Measurements from ENCODE around the gene BUD23. TPM values are rescaled to one million over a fixed set of nuclear protein-coding genes. Genes with fewer than 3 reads are reported as not detected.

The BUD23 gene, protein sequence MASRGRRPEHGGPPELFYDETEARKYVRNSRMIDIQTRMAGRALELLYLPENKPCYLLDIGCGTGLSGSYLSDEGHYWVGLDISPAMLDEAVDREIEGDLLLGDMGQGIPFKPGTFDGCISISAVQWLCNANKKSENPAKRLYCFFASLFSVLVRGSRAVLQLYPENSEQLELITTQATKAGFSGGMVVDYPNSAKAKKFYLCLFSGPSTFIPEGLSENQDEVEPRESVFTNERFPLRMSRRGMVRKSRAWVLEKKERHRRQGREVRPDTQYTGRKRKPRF
- polyA plus RNA-seq (2013, experiment 1 of 2) = 149 TPM
- polyA plus RNA-seq (2013, experiment 2 of 2) = 149 TPM

DNA sequence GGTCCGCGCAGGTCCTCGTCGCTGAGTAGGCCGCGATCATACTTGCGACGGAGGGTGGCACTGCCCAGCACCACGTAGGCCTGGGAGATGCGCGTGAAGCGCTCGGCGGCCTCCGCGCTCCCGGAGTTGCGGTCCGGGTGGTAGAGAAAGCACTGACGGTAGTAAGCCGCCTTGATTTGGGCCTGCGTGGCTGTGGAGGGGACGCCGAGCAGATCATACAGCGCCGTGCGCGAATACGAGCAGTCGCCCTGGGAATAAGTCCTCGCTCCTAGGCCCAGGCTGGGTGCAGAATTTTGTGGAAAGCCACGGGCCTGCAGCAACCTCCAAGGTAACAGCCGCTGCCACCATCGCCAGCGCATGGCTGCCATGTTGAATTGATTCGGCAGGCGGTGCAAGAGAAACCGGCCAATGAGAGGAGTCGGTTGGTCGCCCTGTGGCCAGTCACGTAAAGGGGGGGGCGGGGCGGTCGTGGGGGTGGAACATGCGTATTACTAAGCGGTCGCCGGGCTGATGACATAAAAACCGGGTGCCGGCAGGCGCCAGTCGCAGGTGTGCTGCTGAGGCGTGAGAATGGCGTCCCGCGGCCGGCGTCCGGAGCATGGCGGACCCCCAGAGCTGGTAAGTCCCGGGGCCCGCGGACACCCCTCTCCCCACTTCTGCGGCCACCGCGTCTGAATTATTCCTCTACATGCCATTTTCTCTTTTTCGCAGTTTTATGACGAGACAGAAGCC is at the start of gene BUD23, which contains the start of gene DNAJC30:
Gene BUD23, plus strand, starts transcription at position 542 of the 732 bp plus-strand sequence. Its CDS starts 29 bp downstream, at position 571.
Gene DNAJC30, minus strand, starts transcription at position 398 of the 732 bp plus-strand sequence. Its CDS starts 30 bp downstream, at position 368.
- no CpG with 5 or more reads among the region's 68 CpGs for WGBS (ENCODE audit: extremely low coverage, insufficient coverage, low lambda C conversion rate)
- Histone ChIP-seq H3K27me3 (ENCODE audit: insufficient read depth, low read length, poor library complexity) (no peaks in the 10 kb centered on the region), H3K56ac (ENCODE audit: low read length) (peak within 1 kb of the TSS; percentile 97), H3K36me3 (ENCODE audit: control insufficient read depth, insufficient read depth, low read length) (peaks cover 5% of the 10 kb centered on the region), H3K4ac (ENCODE audit: low read depth, low read length) (no peak within 1 kb of the TSS), H3K79me2 (ENCODE audit: control insufficient read depth, insufficient read depth, low read length) (peaks cover 48% of the 10 kb centered on the region), H2BK5ac (ENCODE audit: low read length) (no peak within 1 kb of the TSS), H3K79me1 (ENCODE audit: low read length) (peaks cover 28% of the 10 kb centered on the region), H3K4me1 (ENCODE audit: control insufficient read depth, low read depth, low read length) (peaks cover 4% of the 10 kb centered on the region), H3K4me2 (ENCODE audit: low read length) (peak within 1 kb of the TSS; percentile 86), H2AK5ac (ENCODE audit: low read length) (no peak within 1 kb of the TSS), H3K4me3 (ENCODE audit: low read length) (peak within 1 kb of the TSS; percentile 90), H4K8ac (ENCODE audit: low read depth, low read length) (peak within 1 kb of the TSS; percentile 40), H2BK15ac (replicated peaks; ENCODE audit: low read depth) (no peak within 1 kb of the TSS), H3K23ac (ENCODE audit: low read length) (no peak within 1 kb of the TSS), H3K18ac (ENCODE audit: low read length) (peak within 1 kb of the TSS; percentile 41), H2BK120ac (ENCODE audit: low read depth, low read length) (no peak within 1 kb of the TSS), H3K27ac (ENCODE audit: low read depth, low read length) (no peak within 1 kb of the TSS), H4K5ac (ENCODE audit: low read length) (no peak within 1 kb of the TSS), H3K9ac (ENCODE audit: low read length) (peak within 1 kb of the TSS; percentile 92)
- peak; percentile 98 for DNase-seq

DNA sequence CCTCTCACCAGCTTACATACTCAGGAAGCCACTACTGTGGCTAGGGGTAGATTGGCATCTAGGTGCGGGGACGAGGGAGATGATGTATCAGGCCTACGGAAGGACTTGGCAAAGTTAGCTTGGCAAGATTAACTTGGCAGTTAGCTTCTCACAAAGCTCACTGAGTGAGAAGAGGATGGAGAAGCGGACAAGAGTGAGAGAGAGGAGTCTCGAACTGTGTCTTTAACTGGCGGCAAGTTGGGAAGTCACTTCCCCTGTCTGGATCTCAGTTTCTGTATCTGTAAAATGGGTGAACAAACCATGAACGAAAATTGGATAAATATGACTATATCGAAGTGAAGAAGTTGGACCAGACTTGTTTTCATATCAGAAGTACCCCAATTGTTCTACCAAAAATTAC is 49.6 kb upstream of the BUD23 start:
- no peaks in the 10 kb centered on the region for H3K79me2 ChIP-seq (ENCODE audit: control insufficient read depth, insufficient read depth, low read length)
- WGBS (ENCODE audit: extremely low coverage, insufficient coverage, low lambda C conversion rate) = no CpG with 5 or more reads among the region's 8 CpGs
- no peak overlapping the region for H3K4ac ChIP-seq (ENCODE audit: low read depth, low read length)
- no peaks in the 10 kb centered on the region for H3K79me1 ChIP-seq (ENCODE audit: low read length)
- no peak overlapping the region for H2BK120ac ChIP-seq (ENCODE audit: low read depth, low read length)
- H3K18ac ChIP-seq (ENCODE audit: low read length) = no peak overlapping the region
- H2BK15ac ChIP-seq (replicated peaks; ENCODE audit: low read depth) = no peak overlapping the region
- no peak overlapping the region for H2AK5ac ChIP-seq (ENCODE audit: low read length)
- no peaks in the 10 kb centered on the region for H3K4me1 ChIP-seq (ENCODE audit: control insufficient read depth, low read depth, low read length)
- H3K4me3 ChIP-seq (ENCODE audit: low read length) = no peak overlapping the region
- no peak overlapping the region for H3K4me2 ChIP-seq (ENCODE audit: low read length)
- no peak overlapping the region for H3K27ac ChIP-seq (ENCODE audit: low read depth, low read length)
- H3K23ac ChIP-seq (ENCODE audit: low read length) = no peak overlapping the region
- no peak overlapping the region for H4K8ac ChIP-seq (ENCODE audit: low read depth, low read length)
- no peak overlapping the region for H4K5ac ChIP-seq (ENCODE audit: low read length)
- H3K9ac ChIP-seq (ENCODE audit: low read length) = no peak overlapping the region
- H3K36me3 ChIP-seq (ENCODE audit: control insufficient read depth, insufficient read depth, low read length) = no peaks in the 10 kb centered on the region
- no peaks in the 10 kb centered on the region for H3K27me3 ChIP-seq (ENCODE audit: insufficient read depth, low read length, poor library complexity)
- H2BK5ac ChIP-seq (ENCODE audit: low read length) = no peak overlapping the region
- no peak overlapping the region for H3K56ac ChIP-seq (ENCODE audit: low read length)
- no peak for DNase-seq

- no peak for DNase-seq
- H3K18ac ChIP-seq (ENCODE audit: low read length) = no peak overlapping the region
- no peaks in the 10 kb centered on the region for H3K79me1 ChIP-seq (ENCODE audit: low read length)
- H2BK15ac ChIP-seq (replicated peaks; ENCODE audit: low read depth) = no peak overlapping the region
- H2BK120ac ChIP-seq (ENCODE audit: low read depth, low read length) = no peak overlapping the region
- H3K4me2 ChIP-seq (ENCODE audit: low read length) = no peak overlapping the region
- no peak overlapping the region for H3K23ac ChIP-seq (ENCODE audit: low read length)
- H3K27ac ChIP-seq (ENCODE audit: low read depth, low read length) = no peak overlapping the region
- H4K5ac ChIP-seq (ENCODE audit: low read length) = no peak overlapping the region
- WGBS (ENCODE audit: extremely low coverage, insufficient coverage, low lambda C conversion rate) = 100% methylated on average over 1 of the region's 8 CpGs
- H3K9ac ChIP-seq (ENCODE audit: low read length) = no peak overlapping the region
- no peak overlapping the region for H4K8ac ChIP-seq (ENCODE audit: low read depth, low read length)
- H3K56ac ChIP-seq (ENCODE audit: low read length) = no peak overlapping the region
- H3K4me1 ChIP-seq (ENCODE audit: control insufficient read depth, low read depth, low read length) = no peaks in the 10 kb centered on the region
- H2AK5ac ChIP-seq (ENCODE audit: low read length) = no peak overlapping the region
- H3K36me3 ChIP-seq (ENCODE audit: control insufficient read depth, insufficient read depth, low read length) = no peaks in the 10 kb centered on the region
- no peak overlapping the region for H2BK5ac ChIP-seq (ENCODE audit: low read length)
- H3K4me3 ChIP-seq (ENCODE audit: low read length) = no peak overlapping the region
- H3K79me2 ChIP-seq (ENCODE audit: control insufficient read depth, insufficient read depth, low read length) = no peaks in the 10 kb centered on the region
- H3K27me3 ChIP-seq (ENCODE audit: insufficient read depth, low read length, poor library complexity) = no peaks in the 10 kb centered on the region
- no peak overlapping the region for H3K4ac ChIP-seq (ENCODE audit: low read depth, low read length)
Observed at GRCh38 chr7:73635428-73636200, 47.8 kb upstream of the BUD23 start.

DNA sequence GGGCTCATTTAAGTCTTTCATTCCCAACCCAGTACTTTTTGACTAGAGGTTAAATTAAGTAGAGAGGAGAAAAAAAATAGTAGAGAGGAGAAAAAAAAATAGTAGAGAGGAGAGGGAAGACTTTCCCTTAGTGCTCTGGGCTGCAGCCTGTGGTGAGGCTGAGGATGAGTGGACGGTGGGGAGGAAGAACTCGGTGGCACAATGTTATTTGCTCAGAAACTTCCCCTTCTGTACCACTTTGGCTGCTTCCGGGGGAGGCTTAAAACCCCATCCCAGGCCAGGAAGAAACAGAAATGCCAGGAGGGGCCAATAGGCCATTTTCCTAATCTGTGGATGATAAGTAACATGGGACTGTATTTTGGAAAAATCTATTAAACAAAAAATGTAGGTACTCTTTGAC is 44.5 kb upstream of the BUD23 start:
- no peak overlapping the region for H3K4ac ChIP-seq (ENCODE audit: low read depth, low read length)
- H3K79me1 ChIP-seq (ENCODE audit: low read length) = no peaks in the 10 kb centered on the region
- H3K56ac ChIP-seq (ENCODE audit: low read length) = no peak overlapping the region
- H4K5ac ChIP-seq (ENCODE audit: low read length) = no peak overlapping the region
- H4K8ac ChIP-seq (ENCODE audit: low read depth, low read length) = no peak overlapping the region
- no peak overlapping the region for H3K27ac ChIP-seq (ENCODE audit: low read depth, low read length)
- DNase-seq = no peak
- H2BK5ac ChIP-seq (ENCODE audit: low read length) = no peak overlapping the region
- no peak overlapping the region for H2AK5ac ChIP-seq (ENCODE audit: low read length)
- no peak overlapping the region for H2BK15ac ChIP-seq (replicated peaks; ENCODE audit: low read depth)
- no peak overlapping the region for H3K18ac ChIP-seq (ENCODE audit: low read length)
- no CpG with 5 or more reads among the region's 3 CpGs for WGBS (ENCODE audit: extremely low coverage, insufficient coverage, low lambda C conversion rate)
- H3K4me1 ChIP-seq (ENCODE audit: control insufficient read depth, low read depth, low read length) = no peaks in the 10 kb centered on the region
- H3K23ac ChIP-seq (ENCODE audit: low read length) = no peak overlapping the region
- no peaks in the 10 kb centered on the region for H3K27me3 ChIP-seq (ENCODE audit: insufficient read depth, low read length, poor library complexity)
- H3K36me3 ChIP-seq (ENCODE audit: control insufficient read depth, insufficient read depth, low read length) = no peaks in the 10 kb centered on the region
- no peak overlapping the region for H2BK120ac ChIP-seq (ENCODE audit: low read depth, low read length)
- H3K9ac ChIP-seq (ENCODE audit: low read length) = no peak overlapping the region
- H3K4me2 ChIP-seq (ENCODE audit: low read length) = no peak overlapping the region
- H3K4me3 ChIP-seq (ENCODE audit: low read length) = no peak overlapping the region
- H3K79me2 ChIP-seq (ENCODE audit: control insufficient read depth, insufficient read depth, low read length) = no peaks in the 10 kb centered on the region

DNA sequence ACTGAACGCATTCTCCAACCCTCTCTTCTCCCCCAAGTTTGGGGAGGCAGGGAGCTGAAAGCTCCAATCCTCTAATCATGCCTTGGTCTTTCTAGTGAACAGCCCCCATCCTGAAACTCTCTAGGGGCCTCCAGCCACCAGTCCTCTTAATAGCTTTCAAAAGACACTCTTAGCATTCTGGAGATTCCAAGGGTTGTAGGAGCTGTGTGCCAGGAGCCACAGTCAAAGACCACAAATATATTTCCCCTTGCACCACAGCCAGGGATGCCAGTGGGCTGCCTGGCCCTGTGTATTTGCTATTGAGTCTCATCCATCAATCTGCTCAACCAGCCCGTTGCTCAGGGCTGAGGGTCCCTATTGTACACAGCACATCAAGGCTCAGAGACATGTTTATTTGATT is 40.6 kb upstream of the BUD23 start:
- H3K56ac ChIP-seq (ENCODE audit: low read length) = no peak overlapping the region
- no peak overlapping the region for H3K4me2 ChIP-seq (ENCODE audit: low read length)
- no peak overlapping the region for H2BK15ac ChIP-seq (replicated peaks; ENCODE audit: low read depth)
- WGBS (ENCODE audit: extremely low coverage, insufficient coverage, low lambda C conversion rate) = no CpG with 5 or more reads among the region's 2 CpGs
- no peaks in the 10 kb centered on the region for H3K27me3 ChIP-seq (ENCODE audit: insufficient read depth, low read length, poor library complexity)
- H3K4me1 ChIP-seq (ENCODE audit: control insufficient read depth, low read depth, low read length) = no peaks in the 10 kb centered on the region
- no peak overlapping the region for H2BK120ac ChIP-seq (ENCODE audit: low read depth, low read length)
- no peak overlapping the region for H3K27ac ChIP-seq (ENCODE audit: low read depth, low read length)
- H3K79me1 ChIP-seq (ENCODE audit: low read length) = no peaks in the 10 kb centered on the region
- H3K4ac ChIP-seq (ENCODE audit: low read depth, low read length) = no peak overlapping the region
- no peak overlapping the region for H3K18ac ChIP-seq (ENCODE audit: low read length)
- H3K79me2 ChIP-seq (ENCODE audit: control insufficient read depth, insufficient read depth, low read length) = no peaks in the 10 kb centered on the region
- H3K9ac ChIP-seq (ENCODE audit: low read length) = no peak overlapping the region
- no peak overlapping the region for H4K5ac ChIP-seq (ENCODE audit: low read length)
- H4K8ac ChIP-seq (ENCODE audit: low read depth, low read length) = no peak overlapping the region
- H3K36me3 ChIP-seq (ENCODE audit: control insufficient read depth, insufficient read depth, low read length) = no peaks in the 10 kb centered on the region
- DNase-seq = no peak
- H2BK5ac ChIP-seq (ENCODE audit: low read length) = no peak overlapping the region
- H3K23ac ChIP-seq (ENCODE audit: low read length) = no peak overlapping the region
- H2AK5ac ChIP-seq (ENCODE audit: low read length) = no peak overlapping the region
- no peak overlapping the region for H3K4me3 ChIP-seq (ENCODE audit: low read length)

All from mesendoderm (in vitro differentiated cells).